Measurements from ENCODE around the gene CELSR1. TPM values are rescaled to one million over a fixed set of nuclear protein-coding genes. Genes with fewer than 3 reads are reported as not detected.

Gene CELSR1
- total RNA-seq, 1 experiment from 2014 or later, result 30.7 TPM

GRCh38 chr22:46416520-46416871 is 120.9 kb downstream of the CELSR1 start:
- TF ChIP-seq CTCF (IDR thresholded peaks at IDR 0.05), result no peak
- TF ChIP-seq TCF7L2 (IDR thresholded peaks at IDR 0.05; ENCODE audit: low read depth, low read length), result no peak
- no peak for TF ChIP-seq POLR2AphosphoS5 (IDR thresholded peaks at IDR 0.05; ENCODE audit: low read depth, low read length)
- no peak for TF ChIP-seq REST (IDR thresholded peaks at IDR 0.05; ENCODE audit: insufficient read depth in 1 of 2, low read depth in 2 of 2, low read length in 1 of 2)
- no peak for TF ChIP-seq SIN3A (IDR thresholded peaks at IDR 0.05; ENCODE audit: borderline replicate concordance, insufficient read depth, low read depth, low read length)
- Histone ChIP-seq H3K27me3 (ENCODE audit: control insufficient read depth, insufficient read depth, low read length) (no peaks in the 10 kb centered on the region), H3K4me1 (ENCODE audit: control insufficient read depth, insufficient read depth, low read length) (no peaks in the 10 kb centered on the region), H3K9me3 (ENCODE audit: control insufficient read depth, insufficient read depth, low read depth, low read length) (no peaks in the 10 kb centered on the region), H3K36me3 (ENCODE audit: control insufficient read depth, insufficient read depth, low read length) (no peaks in the 10 kb centered on the region), H3K4me3 (ENCODE audit: low read depth in 2 of 2, low read length in 2 of 2) (no peak overlapping the region), H3K27ac (ENCODE audit: low read length) (no peak overlapping the region)
- DNase-seq (ENCODE audit: low read depth, low spot score) (no peak), ATAC-seq (no peak)
- ChIA-PET CTCF (no interaction called here), POLR2A (no interaction called here)
- no TSS peak for BruUV-seq (replicated peaks)
- intact Hi-C loops (cut with micrococcal nuclease; ENCODE audit: unreplicated experiment), result no loop called here
- in situ Hi-C loops (cut with HindIII; ENCODE audit: low pct_unique_long_range_greater_than_20kb, low sequenced_read_pairs), result no loop called here

DNA sequence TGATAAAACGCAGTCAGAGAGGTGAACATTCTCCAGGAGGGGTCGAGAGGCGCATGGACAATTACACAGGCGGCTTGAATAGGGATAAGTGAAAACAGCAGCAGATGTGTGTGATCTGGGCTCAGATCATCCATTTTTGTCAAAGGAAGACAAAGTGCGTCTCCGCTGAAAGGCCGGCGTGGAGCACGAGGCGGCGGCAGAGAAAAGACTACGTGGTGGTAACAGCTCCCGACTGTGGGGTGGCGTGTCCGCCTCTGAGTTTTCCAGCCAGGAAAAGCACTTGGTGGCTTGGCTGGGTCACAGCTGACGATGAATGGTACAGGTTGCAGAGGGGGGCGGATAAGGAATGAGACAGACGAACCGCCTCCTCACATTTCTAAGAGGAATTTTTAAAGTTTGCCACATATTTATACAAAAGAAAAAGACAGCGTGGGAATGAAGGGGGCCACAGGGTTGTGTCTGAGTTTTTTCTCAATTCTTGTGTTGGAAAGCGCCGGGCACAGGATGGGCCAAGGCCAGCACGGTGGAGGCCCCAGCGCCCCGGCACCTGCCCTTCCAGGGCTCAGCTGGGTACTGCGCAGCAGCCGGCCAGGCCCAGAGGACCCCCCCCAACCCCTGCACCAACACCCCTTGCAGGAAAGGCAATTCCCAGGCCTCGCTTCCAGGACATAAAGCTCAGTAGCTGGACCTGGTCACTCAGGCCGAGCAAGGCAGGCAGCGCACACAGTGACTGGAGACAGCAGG is 121.5 kb downstream of the CELSR1 start:
- in situ Hi-C loops (cut with HindIII; ENCODE audit: low pct_unique_long_range_greater_than_20kb, low sequenced_read_pairs) (no loop called here), intact Hi-C loops (cut with micrococcal nuclease; ENCODE audit: unreplicated experiment) (no loop called here)
- Histone ChIP-seq H3K27me3 (ENCODE audit: control insufficient read depth, insufficient read depth, low read length) (no peaks in the 10 kb centered on the region), H3K4me1 (ENCODE audit: control insufficient read depth, insufficient read depth, low read length) (no peaks in the 10 kb centered on the region), H3K27ac (ENCODE audit: low read length) (no peak overlapping the region), H3K4me3 (ENCODE audit: low read depth in 2 of 2, low read length in 2 of 2) (no peak overlapping the region), H3K36me3 (ENCODE audit: control insufficient read depth, insufficient read depth, low read length) (no peaks in the 10 kb centered on the region), H3K9me3 (ENCODE audit: control insufficient read depth, insufficient read depth, low read depth, low read length) (no peaks in the 10 kb centered on the region)
- DNase-seq (ENCODE audit: low read depth, low spot score) (no peak), ATAC-seq (no peak)
- no peak for TF ChIP-seq SIN3A (IDR thresholded peaks at IDR 0.05; ENCODE audit: borderline replicate concordance, insufficient read depth, low read depth, low read length)
- TF ChIP-seq REST (IDR thresholded peaks at IDR 0.05; ENCODE audit: insufficient read depth in 1 of 2, low read depth in 2 of 2, low read length in 1 of 2), result no peak
- no peak for TF ChIP-seq TCF7L2 (IDR thresholded peaks at IDR 0.05; ENCODE audit: low read depth, low read length)
- no peak for TF ChIP-seq CTCF (IDR thresholded peaks at IDR 0.05)
- no peak for TF ChIP-seq POLR2AphosphoS5 (IDR thresholded peaks at IDR 0.05; ENCODE audit: low read depth, low read length)
- CTCF ChIA-PET, result no interaction called here
- no TSS peak for BruUV-seq (replicated peaks)
- POLR2A ChIA-PET, result no interaction called here
